MM.1S (cell line): ENCODE measurements around the gene KRT37.
"Not testable (repeated sequence)": the region's sequence is repeated elsewhere in the genome, so short reads cannot be mapped to it uniquely, and the experiment has no call there.

ENCODE experiments used
- DNase-seq: peaks from one replicate; pipeline ENCODE4 v3.0.0-alpha.2; 2015
- H2AFZ ChIP-seq: fragments of 300-600 bp; sonication (generic); 2 replicates; pipeline ENCODE4 v1.6.0; 2016; ENCODE audit warnings: antibody characterized with exemption, low read length
- H3F3A ChIP-seq: fragments of 300-600 bp; sonication (generic); 2 replicates; pipeline ENCODE4 v1.6.1; 2016; ENCODE audit warnings: mild to moderate bottlenecking, antibody characterized with exemption, low read length, moderate library complexity, mixed read lengths; ENCODE audit not compliant: insufficient read depth
- H3K27ac ChIP-seq: fragments of 300-600 bp; sonication (generic); 2 replicates; pipeline ENCODE4 v1.5.1; 2016; ENCODE audit warnings: mild to moderate bottlenecking, low read length
- H3K27me3 ChIP-seq: fragments of 300-600 bp; sonication (generic); replicated peaks from 2 replicates; pipeline ENCODE4 v1.6.0; 2016; ENCODE audit warnings: low read length; ENCODE audit not compliant: insufficient read depth
- H3K36me3 ChIP-seq: fragments of 300-600 bp; sonication (generic); replicated peaks from 2 replicates; pipeline ENCODE4 v1.6.1; 2016; ENCODE audit warnings: mild to moderate bottlenecking, low read length, mixed read lengths; ENCODE audit not compliant: insufficient read depth
- H3K4me1 ChIP-seq: fragments of 300-600 bp; sonication (generic); 2 replicates; pipeline ENCODE4 v1.6.1; 2016; ENCODE audit warnings: low read length, mixed read lengths
- H3K4me2 ChIP-seq: fragments of 300-600 bp; sonication (generic); 2 replicates; pipeline ENCODE4 v1.6.0; 2016; ENCODE audit warnings: low read depth, low read length
- H3K4me3 ChIP-seq: fragments of 300-600 bp; sonication (generic); 2 replicates; pipeline ENCODE4 v1.5.1; 2016; ENCODE audit warnings: low read length, mixed read lengths
- H3K79me2 ChIP-seq: fragments of 300-600 bp; sonication (generic); 2 replicates; pipeline ENCODE4 v1.6.1; 2016; ENCODE audit warnings: mixed run types, low read length, mixed read lengths
- H3K9ac ChIP-seq: fragments of 300-600 bp; sonication (generic); 2 replicates; pipeline ENCODE4 v1.6.1; 2016; ENCODE audit warnings: low read length, mixed read lengths
- H3K9me2 ChIP-seq: fragments of 300-600 bp; sonication (generic); replicated peaks from 2 replicates; pipeline ENCODE4 v1.6.1; 2016; ENCODE audit warnings: mild to moderate bottlenecking, low read length, mixed read lengths; ENCODE audit not compliant: insufficient read depth
- H3K9me3 ChIP-seq: fragments of 300-600 bp; sonication (generic); replicated peaks from 2 replicates; pipeline ENCODE4 v1.6.1; 2016; ENCODE audit warnings: mild to moderate bottlenecking, low read length, mixed read lengths; ENCODE audit not compliant: insufficient read depth
- H4K20me1 ChIP-seq: fragments of 300-600 bp; sonication (generic); 2 replicates; pipeline ENCODE4 v1.6.1; 2016; ENCODE audit warnings: mild to moderate bottlenecking, low read length, moderate library complexity, mixed read lengths; ENCODE audit not compliant: insufficient read depth
- CTCF ChIP-seq: fragments of 300-600 bp; sonication (generic); IDR thresholded peaks from 2 replicates; pipeline ENCODE4 v1.5.1; 2016; ENCODE audit warnings: antibody characterized with exemption, low read length, mixed read lengths
- EZH2 ChIP-seq: fragments of 300-600 bp; sonication (generic); optimal IDR thresholded peaks from 2 replicates; pipeline ENCODE3; 2017; ENCODE audit warnings: low read depth, mild to moderate bottlenecking, antibody characterized with exemption, low read length, mixed read lengths
- EZH2phosphoT487 ChIP-seq: fragments of 300-600 bp; sonication (generic); IDR thresholded peaks from 2 replicates; pipeline ENCODE4 v1.6.1; 2018; ENCODE audit warnings: antibody characterized with exemption, low read length

KRT37 gene

GRCh38 chr17:41395611-41396010 lies 28.8 kb downstream of the KRT37 start:
- Histone ChIP-seq H3K9me2 (no peaks in the 10 kb centered on the region), H3K27me3 (0 out of 2 replicates have a peak, but pooled peaks cover 4% of the 10 kb centered on the region), H2AFZ (no peak overlapping the region), H3K9ac (no peak overlapping the region), H4K20me1 (no peaks in the 10 kb centered on the region), H3K4me1 (no peaks in the 10 kb centered on the region), H3K9me3 (no peaks in the 10 kb centered on the region), H3K4me3 (no peak overlapping the region), H3K27ac (no peak overlapping the region), H3F3A (no peaks in the 10 kb centered on the region), H3K79me2 (no peaks in the 10 kb centered on the region), H3K36me3 (no peaks in the 10 kb centered on the region), H3K4me2 (no peak overlapping the region)
- TF ChIP-seq EZH2 (no peak), CTCF (no peak)
- no peak for DNase-seq

- H3K9me3 ChIP-seq, H3K9ac ChIP-seq, H3K9me2 ChIP-seq, H4K20me1 ChIP-seq, H3K4me1 ChIP-seq, H3K4me3 ChIP-seq, H3K4me2 ChIP-seq, H3K36me3 ChIP-seq, H3K27ac ChIP-seq, H2AFZ ChIP-seq, DNase-seq, H3K27me3 ChIP-seq, H3F3A ChIP-seq, H3K79me2 ChIP-seq: not testable (repeated sequence)
These were observed 29.3 kb downstream of the KRT37 start for GRCh38 chr17:41395044-41395443.

DNA sequence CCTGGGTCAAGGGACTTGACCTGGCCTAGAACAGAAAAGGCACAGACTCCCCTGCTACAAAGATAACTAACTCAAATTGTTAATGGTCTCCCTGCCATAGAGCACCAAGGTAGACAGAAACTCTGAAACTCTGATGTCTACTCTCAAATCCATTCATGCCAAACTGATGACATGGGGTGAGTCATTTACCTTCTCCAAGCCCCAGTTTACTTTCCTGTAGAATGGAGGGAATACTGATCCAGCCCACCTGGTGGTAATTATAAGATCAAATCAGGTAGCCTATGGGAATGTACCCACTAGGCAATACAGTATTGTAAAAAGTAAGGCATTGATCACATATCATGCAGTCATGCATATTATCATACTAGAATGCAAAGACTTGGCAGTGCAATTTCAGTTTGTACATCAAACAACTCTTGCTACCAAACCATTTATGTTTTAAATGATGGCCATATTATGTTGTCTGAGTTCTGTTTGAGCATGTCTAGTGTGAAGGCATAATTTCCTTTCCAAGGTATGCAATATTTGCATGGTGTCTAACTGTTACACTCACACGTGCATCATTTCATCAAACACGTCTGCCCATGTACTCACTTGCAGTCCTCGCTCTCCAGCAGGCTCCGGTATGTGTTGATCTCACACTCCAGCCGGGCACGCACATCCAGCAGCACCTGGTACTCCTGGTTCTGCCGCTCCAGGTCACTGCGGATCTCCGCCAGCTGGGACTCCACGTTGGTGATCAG lies 30.0 kb downstream of the KRT37 start:
- H3K9ac ChIP-seq = no peak overlapping the region
- no peak overlapping the region for H3K4me3 ChIP-seq
- H3K9me3 ChIP-seq = no peaks in the 10 kb centered on the region
- DNase-seq = no peak
- H3F3A ChIP-seq = no peaks in the 10 kb centered on the region
- H3K36me3 ChIP-seq = no peaks in the 10 kb centered on the region
- H3K27me3 ChIP-seq = 0 out of 2 replicates have a peak, but pooled peaks cover 4% of the 10 kb centered on the region
- H3K4me1 ChIP-seq = no peaks in the 10 kb centered on the region
- no peaks in the 10 kb centered on the region for H3K9me2 ChIP-seq
- no peak overlapping the region for H3K27ac ChIP-seq
- H3K4me2 ChIP-seq = no peak overlapping the region
- no peak overlapping the region for H2AFZ ChIP-seq
- H3K79me2 ChIP-seq = no peaks in the 10 kb centered on the region
- no peaks in the 10 kb centered on the region for H4K20me1 ChIP-seq
- no peak for TF ChIP-seq EZH2

GRCh38 chr17:41393826-41394225 lies 30.6 kb downstream of the KRT37 start:
- no peaks in the 10 kb centered on the region for H3F3A ChIP-seq
- no peaks in the 10 kb centered on the region for H3K4me1 ChIP-seq
- H3K4me3 ChIP-seq = no peak overlapping the region
- H3K9me3 ChIP-seq = no peaks in the 10 kb centered on the region
- no peaks in the 10 kb centered on the region for H4K20me1 ChIP-seq
- H3K79me2 ChIP-seq = no peaks in the 10 kb centered on the region
- TF ChIP-seq CTCF (no peak), EZH2phosphoT487 (no peak), EZH2 (no peak)
- no peak overlapping the region for H2AFZ ChIP-seq
- H3K27me3 ChIP-seq = 0 out of 2 replicates have a peak, but pooled peaks cover 4% of the 10 kb centered on the region
- DNase-seq = no peak
- no peak overlapping the region for H3K9ac ChIP-seq
- no peak overlapping the region for H3K27ac ChIP-seq
- H3K9me2 ChIP-seq = no peaks in the 10 kb centered on the region
- no peaks in the 10 kb centered on the region for H3K36me3 ChIP-seq
- H3K4me2 ChIP-seq = no peak overlapping the region
